ENCODE data around the gene SOX18.
A peak's percentile ranks its signal among the peaks of the same experiment; 100 is the strongest.

The SOX18 gene

DNA sequence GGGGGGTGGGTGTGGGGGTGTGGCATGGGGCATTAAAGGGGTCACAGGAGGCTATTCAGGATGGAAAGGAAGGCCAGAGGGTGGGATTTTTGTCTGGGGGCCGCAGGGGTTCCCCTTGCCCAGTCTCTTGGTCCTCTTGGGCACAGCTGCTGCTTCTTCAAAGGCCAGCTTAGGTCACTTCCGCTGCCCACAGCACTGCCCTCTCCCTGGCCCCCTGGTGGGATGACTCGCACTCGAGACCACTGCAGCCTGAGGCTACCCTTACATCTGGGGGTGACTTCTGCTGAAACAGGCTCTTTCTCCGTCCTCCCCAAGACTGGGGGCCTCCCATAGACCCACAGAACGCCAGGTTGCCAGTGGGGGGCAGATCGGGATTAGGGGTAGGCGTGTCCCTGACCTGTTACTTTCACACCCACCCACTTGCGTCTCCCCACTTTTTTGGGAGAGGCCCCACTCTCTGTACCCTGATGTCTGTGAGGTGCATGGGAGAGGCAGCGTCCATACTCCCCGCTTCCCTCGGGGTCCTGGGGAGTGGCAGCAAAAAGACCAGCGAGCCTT lies 33.5 kb upstream of the SOX18 start:
- Histone ChIP-seq H3K4me1 (ENCODE audit: insufficient read depth, low read length, poor library complexity, severe bottlenecking) (peaks cover 32% of the 10 kb centered on the region), H3K9me3 (ENCODE audit: insufficient read depth, low read depth, low read length) (no peaks in the 10 kb centered on the region), H3K4me3 (ENCODE audit: low read length, poor library complexity, severe bottlenecking) (peak overlapping the region; percentile 70), H3K9ac (ENCODE audit: low read depth, low read length, poor library complexity, severe bottlenecking) (peak overlapping the region; percentile 61), H2AFZ (ENCODE audit: low read length) (peak overlapping the region; percentile 89; the same call in 1 of the 2 replicates), H3F3A (ENCODE audit: low read depth) (peaks cover 20% of the 10 kb centered on the region), H3K9me2 (replicated peaks; ENCODE audit: low read depth, low read length) (no peaks in the 10 kb centered on the region), H3K27me3 (ENCODE audit: insufficient read depth, low read length, poor library complexity, severe bottlenecking) (no peaks in the 10 kb centered on the region), H3K36me3 (ENCODE audit: insufficient read depth, low read length) (no peaks in the 10 kb centered on the region), H4K20me1 (ENCODE audit: insufficient read depth, low read length, poor library complexity, severe bottlenecking) (no peaks in the 10 kb centered on the region), H3K79me2 (ENCODE audit: insufficient read depth, low read length) (0 out of 2 replicates have a peak, but pooled peaks cover 2% of the 10 kb centered on the region), H3K4me2 (ENCODE audit: low read depth, low read length, poor library complexity, severe bottlenecking) (peak overlapping the region; percentile 90)
- no peak for TF ChIP-seq EZH2phosphoT487 (IDR thresholded peaks at IDR 0.05; ENCODE audit: borderline replicate concordance)

DNA sequence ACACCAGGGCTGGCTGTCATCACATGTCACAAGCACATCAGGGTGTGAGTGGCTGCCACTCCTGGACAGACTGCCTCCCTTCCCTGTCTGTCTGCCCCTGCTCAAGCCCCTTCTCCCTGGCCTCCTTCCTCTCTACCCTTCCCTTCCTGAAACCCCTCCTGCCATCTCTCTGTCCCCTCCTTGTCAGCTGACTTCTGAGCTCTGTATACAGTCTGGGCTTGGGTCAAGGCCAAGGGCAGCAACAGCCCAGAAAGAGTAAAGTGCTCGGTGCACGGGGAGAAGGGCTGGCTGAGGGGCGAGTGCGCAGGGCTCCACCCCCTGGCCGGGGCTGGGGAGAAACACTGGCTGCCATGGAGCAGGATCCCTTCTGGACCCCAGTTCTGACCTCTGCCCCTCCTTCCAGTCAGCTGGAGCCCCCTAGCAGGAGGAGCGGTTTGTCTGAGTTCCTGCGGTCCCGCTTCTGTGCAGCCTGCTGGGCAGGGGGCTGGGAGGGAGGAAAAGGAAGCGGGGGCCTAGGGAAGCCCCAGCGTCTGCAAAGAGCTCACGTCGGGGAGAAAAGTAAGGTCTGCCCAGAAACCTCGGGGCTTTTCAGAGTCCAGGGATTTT lies 32.8 kb upstream of the SOX18 start:
- H3K4me1 ChIP-seq (ENCODE audit: insufficient read depth, low read length, poor library complexity, severe bottlenecking), result peaks cover 38% of the 10 kb centered on the region
- 0 out of 2 replicates have a peak overlapping the region, but pooled peaks have one; percentile 35 for H2AFZ ChIP-seq (ENCODE audit: low read length)
- H3K79me2 ChIP-seq (ENCODE audit: insufficient read depth, low read length), result 0 out of 2 replicates have a peak, but pooled peaks cover 8% of the 10 kb centered on the region
- H3K27me3 ChIP-seq (ENCODE audit: insufficient read depth, low read length, poor library complexity, severe bottlenecking), result no peaks in the 10 kb centered on the region
- peak overlapping the region; percentile 61 for H3K9ac ChIP-seq (ENCODE audit: low read depth, low read length, poor library complexity, severe bottlenecking)
- H3K4me3 ChIP-seq (ENCODE audit: low read length, poor library complexity, severe bottlenecking), result peak overlapping the region; percentile 29
- no peaks in the 10 kb centered on the region for H4K20me1 ChIP-seq (ENCODE audit: insufficient read depth, low read length, poor library complexity, severe bottlenecking)
- peaks cover 20% of the 10 kb centered on the region for H3F3A ChIP-seq (ENCODE audit: low read depth)
- peak overlapping the region; percentile 90 for H3K4me2 ChIP-seq (ENCODE audit: low read depth, low read length, poor library complexity, severe bottlenecking)
- H3K9me2 ChIP-seq (replicated peaks; ENCODE audit: low read depth, low read length), result no peaks in the 10 kb centered on the region
- TF ChIP-seq EZH2phosphoT487 (IDR thresholded peaks at IDR 0.05; ENCODE audit: borderline replicate concordance), result no peak
- TF ChIP-seq, protein P1, sequence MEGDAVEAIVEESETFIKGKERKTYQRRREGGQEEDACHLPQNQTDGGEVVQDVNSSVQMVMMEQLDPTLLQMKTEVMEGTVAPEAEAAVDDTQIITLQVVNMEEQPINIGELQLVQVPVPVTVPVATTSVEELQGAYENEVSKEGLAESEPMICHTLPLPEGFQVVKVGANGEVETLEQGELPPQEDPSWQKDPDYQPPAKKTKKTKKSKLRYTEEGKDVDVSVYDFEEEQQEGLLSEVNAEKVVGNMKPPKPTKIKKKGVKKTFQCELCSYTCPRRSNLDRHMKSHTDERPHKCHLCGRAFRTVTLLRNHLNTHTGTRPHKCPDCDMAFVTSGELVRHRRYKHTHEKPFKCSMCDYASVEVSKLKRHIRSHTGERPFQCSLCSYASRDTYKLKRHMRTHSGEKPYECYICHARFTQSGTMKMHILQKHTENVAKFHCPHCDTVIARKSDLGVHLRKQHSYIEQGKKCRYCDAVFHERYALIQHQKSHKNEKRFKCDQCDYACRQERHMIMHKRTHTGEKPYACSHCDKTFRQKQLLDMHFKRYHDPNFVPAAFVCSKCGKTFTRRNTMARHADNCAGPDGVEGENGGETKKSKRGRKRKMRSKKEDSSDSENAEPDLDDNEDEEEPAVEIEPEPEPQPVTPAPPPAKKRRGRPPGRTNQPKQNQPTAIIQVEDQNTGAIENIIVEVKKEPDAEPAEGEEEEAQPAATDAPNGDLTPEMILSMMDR (conservative IDR thresholded peaks at IDR 0.05; ENCODE audit: low read length), result peak; percentile 27; the same call in 1 of the 2 replicates
- H3K9me3 ChIP-seq (ENCODE audit: insufficient read depth, low read depth, low read length), result no peaks in the 10 kb centered on the region
- H3K36me3 ChIP-seq (ENCODE audit: insufficient read depth, low read length), result no peaks in the 10 kb centered on the region

DNA sequence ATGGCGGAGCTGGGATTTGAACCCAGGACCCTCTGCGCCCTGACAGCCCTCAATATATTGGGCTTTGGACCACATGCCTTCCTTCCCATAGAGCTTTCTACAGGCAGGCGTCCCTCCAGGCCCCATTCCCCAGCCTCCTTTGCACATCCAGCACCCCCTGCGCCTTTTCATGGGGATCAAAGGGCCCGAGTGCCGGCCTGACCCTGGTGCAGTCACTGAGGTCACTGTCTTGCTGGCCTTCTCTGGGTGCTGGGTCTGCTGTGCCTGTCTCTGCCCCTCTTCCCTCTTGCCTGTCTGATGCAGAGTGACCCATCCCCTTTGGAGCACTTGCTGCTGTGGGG lies 32.2 kb upstream of the SOX18 start:
- Histone ChIP-seq H3K27me3 (ENCODE audit: insufficient read depth, low read length, poor library complexity, severe bottlenecking) (no peaks in the 10 kb centered on the region), H3K36me3 (ENCODE audit: insufficient read depth, low read length) (no peaks in the 10 kb centered on the region), H3K9ac (ENCODE audit: low read depth, low read length, poor library complexity, severe bottlenecking) (peak overlapping the region; percentile 61), H4K20me1 (ENCODE audit: insufficient read depth, low read length, poor library complexity, severe bottlenecking) (no peaks in the 10 kb centered on the region), H3K9me2 (replicated peaks; ENCODE audit: low read depth, low read length) (no peaks in the 10 kb centered on the region), H3K4me1 (ENCODE audit: insufficient read depth, low read length, poor library complexity, severe bottlenecking) (peaks cover 45% of the 10 kb centered on the region), H3K9me3 (ENCODE audit: insufficient read depth, low read depth, low read length) (no peaks in the 10 kb centered on the region), H3F3A (ENCODE audit: low read depth) (peaks cover 20% of the 10 kb centered on the region), H3K79me2 (ENCODE audit: insufficient read depth, low read length) (0 out of 2 replicates have a peak, but pooled peaks cover 11% of the 10 kb centered on the region), H2AFZ (ENCODE audit: low read length) (no peak overlapping the region), H3K4me3 (ENCODE audit: low read length, poor library complexity, severe bottlenecking) (no peak overlapping the region), H3K4me2 (ENCODE audit: low read depth, low read length, poor library complexity, severe bottlenecking) (peak overlapping the region; percentile 90)
- no peak for TF ChIP-seq EZH2phosphoT487 (IDR thresholded peaks at IDR 0.05; ENCODE audit: borderline replicate concordance)
- TF ChIP-seq, protein P1 (conservative IDR thresholded peaks at IDR 0.05; ENCODE audit: low read length), result no peak
